Adipocyte (in vitro differentiated cells): ENCODE data around the gene PSMG1.

ENCODE experiments used
- DNase-seq: peaks from one replicate; pipeline ENCODE4 v3.0.0-alpha.2; 2015; ENCODE audit warnings: low read depth
- H3K27me3 ChIP-seq: replicated peaks from 2 replicates; pipeline ENCODE4 v1.7.0; 2013; ENCODE audit warnings: mild to moderate bottlenecking, low read length, moderate library complexity; ENCODE audit not compliant: control insufficient read depth, insufficient read depth
- H3K36me3 ChIP-seq: 2 replicates; pipeline ENCODE4 v1.7.0; 2013; ENCODE audit warnings: low read length, mild to moderate bottlenecking, moderate library complexity; ENCODE audit not compliant: control insufficient read depth, insufficient read depth, severe bottlenecking
- H3K4me1 ChIP-seq: 2 replicates; pipeline ENCODE4 v1.7.0; 2013; ENCODE audit warnings: mild to moderate bottlenecking, low read length, moderate library complexity; ENCODE audit not compliant: control insufficient read depth, insufficient read depth
- H3K4me3 ChIP-seq: 2 replicates; pipeline ENCODE4 v1.7.0; 2013; ENCODE audit warnings: mild to moderate bottlenecking, low read length, moderate library complexity
- H3K9ac ChIP-seq: 2 replicates; pipeline ENCODE4 v1.7.0; 2013; ENCODE audit warnings: mild to moderate bottlenecking, low read length, moderate library complexity
- H3K9me3 ChIP-seq: 2 replicates; pipeline ENCODE4 v1.7.0; 2013; ENCODE audit warnings: mild to moderate bottlenecking, low read length, moderate library complexity; ENCODE audit not compliant: control insufficient read depth

The PSMG1 gene

GRCh38 chr21:39187141-39187540 is 3.9 kb upstream of the PSMG1 start:
- Histone ChIP-seq H3K36me3 (peaks cover 4% of the 10 kb centered on the region), H3K4me3 (no peak overlapping the region), H3K27me3 (no peaks in the 10 kb centered on the region), H3K9me3 (no peaks in the 10 kb centered on the region), H3K4me1 (peaks cover 53% of the 10 kb centered on the region), H3K9ac (no peak overlapping the region)
- DNase-seq, result no peak

- peaks cover 58% of the 10 kb centered on the region for H3K4me1 ChIP-seq
- H3K9me3 ChIP-seq, result no peaks in the 10 kb centered on the region
- H3K9ac ChIP-seq, result no peak overlapping the region
- no peak overlapping the region for H3K4me3 ChIP-seq
- peaks cover 4% of the 10 kb centered on the region for H3K36me3 ChIP-seq
- no peaks in the 10 kb centered on the region for H3K27me3 ChIP-seq
- no peak for DNase-seq
Measured at GRCh38 chr21:39186676-39187075, 3.4 kb upstream of the PSMG1 start.

GRCh38 chr21:39185157-39185556 is 1.9 kb upstream of the PSMG1 start:
- Histone ChIP-seq H3K9me3 (no peaks in the 10 kb centered on the region), H3K36me3 (peaks cover 6% of the 10 kb centered on the region), H3K4me3 (peak overlapping the region; percentile 95), H3K4me1 (peaks cover 59% of the 10 kb centered on the region), H3K27me3 (no peaks in the 10 kb centered on the region), H3K9ac (peak overlapping the region; percentile 96)
- no peak for DNase-seq

- Histone ChIP-seq H3K9me3 (no peaks in the 10 kb centered on the region), H3K4me1 (peaks cover 50% of the 10 kb centered on the region), H3K36me3 (peaks cover 14% of the 10 kb centered on the region), H3K9ac (peak overlapping the region; percentile 96), H3K4me3 (peak overlapping the region; percentile 95), H3K27me3 (no peaks in the 10 kb centered on the region)
- DNase-seq, result peak; percentile 41
Measured at GRCh38 chr21:39184050-39184980, 1.1 kb upstream of the PSMG1 start.

GRCh38 chr21:39182484-39183271 is 573 bp downstream of the PSMG1 start:
- H3K27me3 ChIP-seq, result no peaks in the 10 kb centered on the region
- H3K9me3 ChIP-seq, result no peaks in the 10 kb centered on the region
- H3K4me1 ChIP-seq, result peaks cover 37% of the 10 kb centered on the region
- H3K4me3 ChIP-seq, result peak overlapping the region; percentile 95
- peak overlapping the region; percentile 96 for H3K9ac ChIP-seq
- DNase-seq, result peak; percentile 59
- H3K36me3 ChIP-seq, result peaks cover 26% of the 10 kb centered on the region

- H3K4me3 ChIP-seq, result peak overlapping the region; percentile 95
- peaks cover 32% of the 10 kb centered on the region for H3K36me3 ChIP-seq
- no peaks in the 10 kb centered on the region for H3K9me3 ChIP-seq
- H3K9ac ChIP-seq, result peak overlapping the region; percentile 96
- peaks cover 30% of the 10 kb centered on the region for H3K4me1 ChIP-seq
- DNase-seq, result peak; percentile 36
- H3K27me3 ChIP-seq, result no peaks in the 10 kb centered on the region
Measured at GRCh38 chr21:39182016-39182415, 1.2 kb downstream of the PSMG1 start.

GRCh38 chr21:39181205-39181818 is 1.9 kb downstream of the PSMG1 start:
- H3K9me3 ChIP-seq, result no peaks in the 10 kb centered on the region
- peaks cover 23% of the 10 kb centered on the region for H3K4me1 ChIP-seq
- peaks cover 39% of the 10 kb centered on the region for H3K36me3 ChIP-seq
- peak overlapping the region; percentile 95 for H3K4me3 ChIP-seq
- no peaks in the 10 kb centered on the region for H3K27me3 ChIP-seq
- DNase-seq, result peak; percentile 15
- peak overlapping the region; percentile 96 for H3K9ac ChIP-seq

GRCh38 chr21:39180429-39181019 is 2.7 kb downstream of the PSMG1 start:
- peaks cover 21% of the 10 kb centered on the region for H3K4me1 ChIP-seq
- no peak overlapping the region for H3K9ac ChIP-seq
- H3K4me3 ChIP-seq, result no peak overlapping the region
- no peaks in the 10 kb centered on the region for H3K27me3 ChIP-seq
- H3K9me3 ChIP-seq, result no peaks in the 10 kb centered on the region
- no peak for DNase-seq
- H3K36me3 ChIP-seq, result peaks cover 47% of the 10 kb centered on the region

GRCh38 chr21:39178421-39178820 is 4.8 kb downstream of the PSMG1 start:
- Histone ChIP-seq H3K4me1 (peaks cover 15% of the 10 kb centered on the region), H3K36me3 (peaks cover 62% of the 10 kb centered on the region), H3K4me3 (no peak overlapping the region), H3K27me3 (no peaks in the 10 kb centered on the region), H3K9me3 (no peaks in the 10 kb centered on the region), H3K9ac (no peak overlapping the region)
- DNase-seq, result no peak

- no peak for DNase-seq
- Histone ChIP-seq H3K4me1 (peaks cover 2% of the 10 kb centered on the region), H3K27me3 (no peaks in the 10 kb centered on the region), H3K36me3 (peaks cover 77% of the 10 kb centered on the region), H3K9ac (no peak overlapping the region), H3K4me3 (no peak overlapping the region), H3K9me3 (no peaks in the 10 kb centered on the region)
Measured at GRCh38 chr21:39176271-39176709, 7.0 kb downstream of the PSMG1 start.
